ENCODE measurements around the gene MORN1. TPM values are rescaled to one million over a fixed set of nuclear protein-coding genes. Genes with fewer than 3 reads are reported as not detected.
"Not testable (repeated sequence)": the region's sequence is repeated elsewhere in the genome, so short reads cannot be mapped to it uniquely, and the experiment has no call there.

MORN1 gene
- polyA plus RNA-seq, 3 donors, result 3.1 to 5.3 (median 3.2) TPM

DNA sequence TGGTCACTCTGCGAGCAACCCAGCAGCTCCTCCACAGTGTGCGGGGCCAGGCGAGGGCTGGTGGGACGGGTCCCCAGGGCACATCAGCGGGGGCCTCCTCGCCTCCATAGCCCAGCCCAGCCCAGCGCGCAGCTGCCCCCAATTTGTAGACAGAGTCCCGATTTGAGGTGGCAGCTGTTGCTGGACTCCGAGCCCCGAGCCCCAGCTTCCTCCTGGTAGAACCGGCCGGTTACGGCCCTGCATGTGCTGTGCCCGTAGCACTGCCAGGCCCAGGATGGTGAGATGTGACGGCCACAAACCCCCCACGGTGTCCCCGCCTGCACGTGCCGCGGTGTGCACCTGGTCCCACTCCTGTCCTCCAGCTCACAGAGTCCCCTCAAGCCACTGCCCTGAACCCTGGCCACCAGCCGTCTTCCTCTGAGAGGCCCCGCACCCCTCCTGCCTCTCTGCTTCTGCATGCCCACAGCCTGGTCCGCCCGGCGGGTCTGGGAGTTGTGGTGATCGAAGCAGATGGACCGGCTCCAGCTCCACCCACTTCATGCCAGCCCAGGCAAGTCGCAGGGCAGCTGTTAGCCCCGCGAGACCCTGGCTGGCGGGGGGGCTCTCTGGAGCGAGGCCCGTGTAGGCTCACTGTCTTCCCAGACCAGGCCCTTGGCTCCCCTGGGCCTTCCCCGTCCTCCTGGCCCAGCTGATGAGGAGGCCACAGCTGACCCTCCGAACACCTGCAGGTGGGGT lies 55.5 kb downstream of the MORN1 start:
- H3K27ac ChIP-seq (ENCODE audit: low read depth, low read length), result no peak overlapping the region
- WGBS, 3 donors, result 91 to 92% (median 92%) methylated on average over 36 of the region's 36 CpGs

- H3K27ac ChIP-seq (ENCODE audit: low read depth, low read length), result no peak overlapping the region
- 65 to 78% (median 70%) methylated on average over 30 to 33 of the region's 33 CpGs for WGBS, 3 donors
Observed at GRCh38 chr1:2334883-2335534, 56.3 kb downstream of the MORN1 start.

DNA sequence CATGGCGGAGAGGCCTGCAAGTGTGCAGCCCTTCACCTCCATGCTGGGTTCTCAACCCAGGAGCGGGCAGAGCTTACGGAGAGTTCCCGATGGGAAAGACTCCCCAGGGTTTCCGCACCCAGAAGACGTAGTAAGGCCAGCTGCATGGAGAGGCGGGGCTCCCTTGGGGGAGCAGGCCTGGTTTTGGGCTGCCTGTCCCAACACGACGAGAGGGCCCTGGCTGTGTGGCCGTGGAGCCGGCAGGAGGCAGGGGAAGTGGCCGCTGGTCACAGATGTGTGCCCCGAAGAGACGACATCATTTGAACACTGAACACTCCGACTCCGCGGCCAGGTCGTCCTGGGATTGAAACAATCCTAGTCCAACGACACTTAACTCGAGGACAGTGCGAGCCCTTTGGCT lies 57.0 kb downstream of the MORN1 start:
- WGBS, 3 donors, result 88 to 93% (median 93%) methylated on average over 21 of the region's 21 CpGs
- no peak overlapping the region for H3K27ac ChIP-seq (ENCODE audit: low read depth, low read length)

- not testable (repeated sequence) for H3K27ac ChIP-seq (ENCODE audit: low read depth, low read length)
- WGBS, 3 donors, result 89 to 92% (median 90%) methylated on average over 16 to 32 of the region's 33 CpGs
Observed at GRCh38 chr1:2331580-2331979, 59.8 kb downstream of the MORN1 start.

- no peak overlapping the region for H3K27ac ChIP-seq (ENCODE audit: low read depth, low read length)
- WGBS, 3 donors, result 60 to 73% (median 68%) methylated on average over 10 to 11 of the region's 11 CpGs
Observed at GRCh38 chr1:2331200-2331544, 60.2 kb downstream of the MORN1 start.

DNA sequence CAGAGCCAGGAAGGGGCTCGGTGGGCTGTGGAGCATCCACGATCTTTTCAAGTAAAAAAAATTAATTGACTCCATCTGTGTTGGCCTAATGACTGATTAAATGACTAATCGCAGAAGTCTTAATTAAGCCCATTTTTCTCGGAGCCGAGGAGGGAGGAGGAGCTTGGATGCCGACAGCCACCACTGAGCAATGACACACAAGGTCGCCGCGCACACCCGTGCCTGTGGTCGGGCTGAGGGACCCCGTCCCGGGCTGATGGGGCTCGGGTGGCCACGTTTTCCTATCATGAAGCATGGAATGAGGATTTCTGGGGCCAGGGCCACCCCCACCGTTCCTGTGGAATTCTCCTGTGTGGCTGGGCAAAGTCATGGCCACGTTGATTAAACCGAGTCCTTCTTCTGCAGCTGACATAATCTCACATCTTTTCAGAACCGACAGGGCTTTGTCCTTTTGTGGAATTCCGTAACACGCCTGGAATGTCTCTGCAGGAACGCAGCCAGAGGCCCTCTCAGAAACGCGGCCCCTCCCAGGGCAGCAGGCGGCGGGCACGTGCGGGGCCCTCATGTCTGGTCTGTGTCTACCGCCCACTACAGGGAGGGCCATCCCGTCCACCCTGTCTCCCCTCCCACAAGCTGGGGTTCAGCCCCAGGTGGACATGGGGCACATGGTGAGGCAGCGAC lies 60.7 kb downstream of the MORN1 start:
- WGBS, 3 donors, result 45 to 60% (median 50%) methylated on average over 31 of the region's 31 CpGs
- H3K27ac ChIP-seq (ENCODE audit: low read depth, low read length), result no peak overlapping the region

GRCh38 chr1:2330035-2330434 lies 61.3 kb downstream of the MORN1 start:
- 74 to 89% (median 84%) methylated on average over 12 of the region's 12 CpGs for WGBS, 3 donors
- H3K27ac ChIP-seq (ENCODE audit: low read depth, low read length), result no peak overlapping the region

GRCh38 chr1:2328676-2329455 lies 62.5 kb downstream of the MORN1 start:
- WGBS, 3 donors, result 84 to 89% (median 87%) methylated on average over 24 of the region's 24 CpGs

GRCh38 chr1:2327841-2328240 lies 63.5 kb downstream of the MORN1 start:
- 90 to 94% (median 91%) methylated on average over 22 of the region's 22 CpGs for WGBS, 3 donors
- H3K27ac ChIP-seq (ENCODE audit: low read depth, low read length), result no peak overlapping the region

More at GRCh38 chr1:2328676-2329455, 62.5 kb downstream of the MORN1 start:
- H3K27ac ChIP-seq (ENCODE audit: low read depth, low read length), result no peak overlapping the region

GRCh38 chr1:2327162-2327561 lies 64.2 kb downstream of the MORN1 start:
- WGBS, 3 donors, result 95 to 100% (median 98%) methylated on average over 2 of the region's 2 CpGs
- not testable (repeated sequence) for H3K27ac ChIP-seq (ENCODE audit: low read depth, low read length)

DNA sequence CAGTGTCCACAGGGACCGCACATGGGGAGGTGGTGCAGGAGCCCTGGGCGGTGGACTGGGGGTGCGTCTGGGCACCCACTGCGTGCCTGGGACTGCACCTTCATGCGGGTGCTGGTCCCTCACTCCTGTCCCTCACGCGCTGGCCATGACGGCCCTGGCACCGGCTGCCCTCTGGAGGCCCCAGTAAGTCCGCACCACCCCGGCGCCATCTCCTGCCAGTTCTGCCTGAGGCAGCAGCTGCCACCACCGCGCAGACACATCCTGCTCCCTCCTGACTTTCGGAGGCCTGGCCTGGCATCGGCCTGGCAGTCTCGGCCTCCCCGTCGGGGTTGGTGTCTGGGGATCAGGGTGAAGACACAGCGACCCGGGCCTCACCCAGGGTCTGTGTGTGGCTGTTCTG lies 64.8 kb downstream of the MORN1 start:
- 85 to 91% (median 89%) methylated on average over 20 to 21 of the region's 21 CpGs for WGBS, 3 donors
- H3K27ac ChIP-seq (ENCODE audit: low read depth, low read length), result no peak overlapping the region

GRCh38 chr1:2324553-2325366 lies 66.6 kb downstream of the MORN1 start:
- WGBS, 3 donors, result 86 to 92% (median 88%) methylated on average over 17 to 18 of the region's 18 CpGs
- H3K27ac ChIP-seq (ENCODE audit: low read depth, low read length), result no peak overlapping the region

- 87 to 93% (median 90%) methylated on average over 14 to 16 of the region's 16 CpGs for WGBS, 3 donors
- no peak overlapping the region for H3K27ac ChIP-seq (ENCODE audit: low read depth, low read length)
Observed at GRCh38 chr1:2323451-2323974, 67.8 kb downstream of the MORN1 start.

- peak overlapping the region; percentile 38 for H3K27ac ChIP-seq (ENCODE audit: low read depth, low read length)
- 59 to 70% (median 66%) methylated on average over 36 to 41 of the region's 41 CpGs for WGBS, 3 donors
Observed at GRCh38 chr1:2322581-2323211, 68.7 kb downstream of the MORN1 start.

DNA sequence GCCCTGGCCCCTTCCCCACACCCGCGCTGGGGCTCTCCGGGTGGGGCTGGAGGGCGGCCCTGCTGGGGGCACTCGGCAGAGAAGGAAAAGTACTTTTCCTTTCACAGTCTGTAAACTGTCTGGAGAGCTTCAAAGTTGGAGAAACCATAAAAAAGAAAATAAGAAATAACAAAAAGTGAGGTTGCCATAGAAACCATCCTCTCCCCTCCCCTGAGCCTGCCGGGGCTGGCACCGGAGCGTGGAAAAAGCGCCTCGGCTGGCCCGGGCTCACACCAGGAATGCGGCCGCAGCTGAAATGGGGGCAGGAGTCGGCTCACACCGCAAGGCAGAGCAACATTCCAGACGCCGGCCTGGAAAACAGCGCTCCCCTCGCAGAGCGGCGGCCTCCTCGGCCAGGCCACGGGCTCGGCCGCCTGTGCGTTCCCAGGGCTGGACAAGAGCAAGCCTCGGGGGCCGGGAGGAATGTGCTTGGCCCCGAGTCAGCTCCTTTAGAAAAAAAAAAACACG lies 69.2 kb downstream of the MORN1 start:
- 14 to 27% (median 18%) methylated on average over 30 of the region's 30 CpGs for WGBS, 3 donors
- H3K27ac ChIP-seq (ENCODE audit: low read depth, low read length), result peak overlapping the region; percentile 68

- peak overlapping the region; percentile 68 for H3K27ac ChIP-seq (ENCODE audit: low read depth, low read length)
- 65 to 82% (median 72%) methylated on average over 35 to 41 of the region's 41 CpGs for WGBS, 3 donors
Observed at GRCh38 chr1:2320760-2321667, 70.3 kb downstream of the MORN1 start.
